ENCODE data around the gene OTULIN. TPM values are rescaled to one million over a fixed set of nuclear protein-coding genes. Genes with fewer than 3 reads are reported as not detected.

OTULIN gene
- total and polyA plus RNA-seq, 2 of the 8 experiments (the other 6 are each of a cell fraction or from before 2014, with no cell fraction given) = 5.2 to 34.8 TPM

GRCh38 chr5:14662721-14663260 lies 1.7 kb upstream of the OTULIN start:
- Histone ChIP-seq H3K27ac (ENCODE audit: low read depth, low read length) (no peak overlapping the region), H3K56ac (replicated peaks; ENCODE audit: insufficient read length, low read depth, low read length) (no peak overlapping the region), H2BK5ac (ENCODE audit: low read depth, low read length) (no peak overlapping the region), H2BK15ac (ENCODE audit: low read length) (no peak overlapping the region), H2BK20ac (ENCODE audit: low read length) (no peak overlapping the region), H2AK5ac (ENCODE audit: low read depth, low read length) (no peak overlapping the region), H4K91ac (replicated peaks; ENCODE audit: insufficient read length, low read length) (no peak overlapping the region), H3K27me3 (replicated peaks in 1 of 4; ENCODE audit: control insufficient read depth in 3 of 4, extremely low read depth in 1 of 4, insufficient read depth in 3 of 4, low read length in 3 of 4) (peaks cover 0 to 19% (median 14%) of the 10 kb centered on the region in 4 experiments; a peak in 6 of 7 replicates), H3K4me2 (ENCODE audit: insufficient read depth in 1 of 2, low read depth in 2 of 2, low read length in 2 of 2) (no peak overlapping the region; a peak in 1 of 4 replicates), H3K9ac (replicated peaks in 1 of 4; ENCODE audit: extremely low read depth in 1 of 4, low read depth in 3 of 4, low read length in 3 of 4) (no peak overlapping the region), H3K79me1 (ENCODE audit: low read depth, low read length) (0 out of 2 replicates have a peak, but pooled peaks cover 2% of the 10 kb centered on the region), H4K20me1 (replicated peaks in 1 of 2; ENCODE audit: control insufficient read depth in 1 of 2, insufficient read depth in 2 of 2, low read length in 2 of 2) (peaks cover 0 to 5% of the 10 kb centered on the region in 2 experiments), H3K36me3 (ENCODE audit: control insufficient read depth in 2 of 4, insufficient read depth in 4 of 4, low read length in 3 of 4) (no peaks in the 10 kb centered on the region), H3K4me1 (replicated peaks in 1 of 4; ENCODE audit: control insufficient read depth in 3 of 4, insufficient read depth in 4 of 4, low read length in 3 of 4) (peaks cover 3 to 10% (median 7%) of the 10 kb centered on the region in 4 experiments; a peak in 5 of 7 replicates), H4K5ac (ENCODE audit: insufficient read length, low read depth, low read length) (no peak overlapping the region), H2BK120ac (replicated peaks; ENCODE audit: low read depth, low read length) (no peak overlapping the region), H2AFZ (ENCODE audit: low read length) (no peak overlapping the region), H3K4me3 (ENCODE audit: extremely low read depth in 1 of 4, insufficient read depth in 2 of 4, low read depth in 3 of 4, low read length in 4 of 4) (no peak overlapping the region), H4K8ac (ENCODE audit: extremely low read depth, insufficient read depth, low read length) (no peak overlapping the region), H3K9me3 (ENCODE audit: insufficient read depth in 2 of 2, low read depth in 1 of 2, low read length in 1 of 2) (no peaks in the 10 kb centered on the region), H3K4ac (replicated peaks; ENCODE audit: insufficient read length, low read depth, low read length) (no peak overlapping the region), H3K23ac (ENCODE audit: insufficient read length) (no peak overlapping the region), H3K18ac (ENCODE audit: extremely low read depth, low read length) (no peak overlapping the region), H3K79me2 (ENCODE audit: control insufficient read depth in 1 of 2, insufficient read depth in 2 of 2, low read length in 2 of 2) (peaks cover 0 to 19% of the 10 kb centered on the region in 2 experiments; a peak in 2 of 4 replicates), H3K14ac (ENCODE audit: insufficient read length) (no peak overlapping the region), H2BK12ac (ENCODE audit: low read depth, low read length) (no peak overlapping the region), H3K23me2 (ENCODE audit: low read depth, low read length) (peaks cover 6% of the 10 kb centered on the region; the same call in 1 of the 2 replicates)
- WGBS, 2 experiments (ENCODE audit: extremely low coverage in 1 of 2, insufficient coverage in 1 of 2, insufficient read length in 1 of 2, insufficient replicate concordance in 2 of 2, low coverage in 1 of 2, low lambda C conversion rate in 2 of 2, missing lambda C conversion rate in 1 of 2) = 88% methylated on average over 7 of the region's 7 CpGs; no CpG with 5 or more reads in 1 of the 2 experiments
- POLR2A ChIA-PET (ENCODE audit: partially characterized antibody) = no interaction called here
- FAIRE-seq = no peak
- CTCF ChIA-PET (ENCODE audit: partially characterized antibody) = interaction anchor here (2.0 kb wide), 1 partner anchor 14 kb away, joined by 5 read pairs; no protein-coding TSS in a partner anchor
- no peak for DNase-seq (ENCODE audit: low read depth in 1 of 2, low spot score in 2 of 2)
- no peak for TF ChIP-seq RBBP5 (IDR thresholded peaks at IDR 0.05; ENCODE audit: borderline replicate concordance, low read depth, low read length)
- TF ChIP-seq KDM4A (IDR thresholded peaks at IDR 0.05; ENCODE audit: low read depth, low read length, severe bottlenecking) = no peak
- no peak for TF ChIP-seq ATF3 (IDR thresholded peaks at IDR 0.05; ENCODE audit: insufficient read depth, low read depth, low read length)
- TF ChIP-seq BRCA1 (IDR thresholded peaks at IDR 0.05; ENCODE audit: low read depth, low read length) = no peak
- no peak for TF ChIP-seq GTF2F1 (IDR thresholded peaks at IDR 0.05; ENCODE audit: borderline replicate concordance, low read depth, low read length)
- TF ChIP-seq ASH2L (IDR thresholded peaks at IDR 0.05; ENCODE audit: low read length) = no peak
- TF ChIP-seq SRF (IDR thresholded peaks at IDR 0.05; ENCODE audit: low read depth, low read length) = no peak
- no peak for TF ChIP-seq SUZ12 (IDR thresholded peaks at IDR 0.05; ENCODE audit: low read length)
- no peak for TF ChIP-seq EP300 (IDR thresholded peaks at IDR 0.05; ENCODE audit: borderline replicate concordance in 1 of 2, low read depth in 2 of 2, low read length in 2 of 2)
- TF ChIP-seq KDM5A (IDR thresholded peaks at IDR 0.05; ENCODE audit: low read length) = no peak
- no peak for TF ChIP-seq TBP (IDR thresholded peaks at IDR 0.05; ENCODE audit: low read depth, low read length)
- no peak for TF ChIP-seq PHF8 (conservative IDR thresholded peaks at IDR 0.05; ENCODE audit: low read depth, low read length)
- no peak for TF ChIP-seq EZH2 (IDR thresholded peaks at IDR 0.05; ENCODE audit: low read depth, low read length, severe bottlenecking)
